ENCODE data around the gene DCAKD.

DCAKD gene, protein sequence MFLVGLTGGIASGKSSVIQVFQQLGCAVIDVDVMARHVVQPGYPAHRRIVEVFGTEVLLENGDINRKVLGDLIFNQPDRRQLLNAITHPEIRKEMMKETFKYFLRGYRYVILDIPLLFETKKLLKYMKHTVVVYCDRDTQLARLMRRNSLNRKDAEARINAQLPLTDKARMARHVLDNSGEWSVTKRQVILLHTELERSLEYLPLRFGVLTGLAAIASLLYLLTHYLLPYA

DNA sequence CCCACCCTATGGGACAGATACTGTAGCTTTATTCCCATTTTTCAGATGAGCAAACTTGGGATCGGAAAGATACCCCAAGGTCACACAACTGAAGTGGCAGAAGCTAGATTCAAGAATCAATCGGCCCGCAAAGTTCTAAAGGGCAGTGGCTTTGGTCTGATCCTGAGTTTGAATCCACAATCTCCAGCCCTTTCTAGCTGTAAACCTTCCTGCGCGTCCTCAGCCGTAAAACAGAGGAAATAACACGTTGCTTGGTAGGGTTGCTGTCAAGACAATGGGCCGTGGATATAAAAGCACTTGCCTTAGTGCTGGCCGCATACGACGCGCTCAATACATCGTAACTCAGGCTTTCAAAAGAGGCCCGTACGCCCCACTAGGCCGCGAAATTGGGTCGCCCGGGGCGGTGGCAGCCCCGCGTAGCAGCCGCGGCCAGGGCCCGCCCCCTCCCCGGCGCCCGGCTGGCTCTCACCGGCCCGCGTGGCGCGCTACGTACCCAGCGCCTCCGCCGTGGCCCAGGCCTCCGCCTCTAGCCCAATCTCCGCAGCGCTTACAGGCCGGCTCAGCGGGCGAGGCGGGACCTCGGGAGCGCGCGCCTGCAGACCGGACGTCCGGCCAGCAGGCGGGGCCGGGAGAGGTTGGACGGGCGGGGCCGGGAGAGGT lies at the start of gene DCAKD:
Gene DCAKD (minus strand): TSS at position 573 of the 660 bp plus-strand sequence. CDS start 16,747 bp downstream, outside the sequence.
- DNase-seq = peak; percentile 89

DNA sequence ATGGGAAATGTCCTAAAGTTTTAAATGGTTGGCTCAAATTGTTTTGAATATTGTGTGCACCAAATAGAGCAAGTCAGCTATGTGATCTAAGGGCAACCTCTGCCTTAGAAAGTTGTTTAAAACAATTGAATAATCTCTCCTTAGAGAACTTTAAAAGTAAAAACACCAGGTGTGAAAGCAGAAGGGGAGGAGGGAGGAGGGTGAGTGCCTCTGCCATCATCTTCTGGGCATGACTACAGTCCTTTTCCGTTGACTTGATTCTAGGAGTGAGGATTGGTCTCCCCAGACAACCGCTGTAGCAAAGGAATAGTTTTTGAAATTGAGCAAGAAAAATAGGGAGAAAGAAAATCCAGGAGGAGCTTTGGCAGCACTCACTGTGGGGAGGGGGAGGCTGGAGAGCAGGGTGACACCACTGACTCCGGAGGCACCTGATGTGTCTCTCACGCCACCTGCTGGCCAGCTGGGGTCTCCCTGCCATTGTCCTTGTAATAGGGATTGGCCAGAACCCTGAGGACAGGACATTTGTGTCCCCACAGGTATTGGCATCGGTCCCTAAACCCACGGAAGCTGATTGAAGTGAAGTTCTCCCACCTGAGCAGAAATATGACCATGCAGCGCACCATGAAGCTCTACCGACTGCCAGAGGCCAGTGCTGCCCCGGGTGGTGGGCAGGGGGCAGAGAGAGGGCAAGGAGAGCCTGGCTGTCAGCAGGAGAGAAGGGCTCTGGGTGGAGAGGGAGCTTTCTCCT lies 47.6 kb upstream of the DCAKD start:
- DNase-seq = peak; percentile 46

DNA sequence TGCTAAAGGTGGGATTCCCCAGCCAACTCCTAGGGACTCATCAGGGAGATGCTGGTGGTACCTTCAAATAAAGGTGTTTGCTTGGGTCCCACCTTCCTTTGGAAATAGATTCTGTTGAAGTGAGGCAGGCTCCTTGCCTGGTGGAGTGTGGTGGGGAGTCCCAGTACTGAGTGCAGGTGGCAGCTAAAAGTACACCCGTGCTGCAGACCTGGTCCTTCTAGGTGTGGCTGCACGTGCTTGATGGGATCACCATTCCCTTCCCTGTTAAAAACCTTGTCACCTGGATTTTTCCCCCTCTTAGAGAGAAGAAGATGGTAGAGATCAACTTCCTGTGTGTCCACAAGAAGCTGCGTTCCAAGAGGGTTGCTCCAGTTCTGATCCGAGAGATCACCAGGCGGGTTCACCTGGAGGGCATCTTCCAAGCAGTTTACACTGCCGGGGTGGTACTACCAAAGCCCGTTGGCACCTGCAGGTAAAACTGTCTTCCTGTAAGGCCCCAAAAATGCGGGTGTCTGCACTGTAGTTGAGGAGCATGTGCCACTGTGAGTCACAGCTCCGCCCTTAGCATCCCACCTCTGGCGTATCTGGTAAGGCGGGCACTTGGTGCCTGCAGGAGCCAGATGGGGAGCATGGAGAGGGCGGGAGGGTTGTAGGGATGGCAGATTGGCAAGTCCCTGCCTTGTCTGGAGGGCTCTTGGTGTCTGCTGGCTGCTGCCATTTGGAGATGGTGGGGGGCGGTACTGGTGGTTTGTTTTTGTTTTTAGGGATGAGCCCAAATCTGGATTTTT lies 46.8 kb upstream of the DCAKD start:
- DNase-seq = no peak

DNA sequence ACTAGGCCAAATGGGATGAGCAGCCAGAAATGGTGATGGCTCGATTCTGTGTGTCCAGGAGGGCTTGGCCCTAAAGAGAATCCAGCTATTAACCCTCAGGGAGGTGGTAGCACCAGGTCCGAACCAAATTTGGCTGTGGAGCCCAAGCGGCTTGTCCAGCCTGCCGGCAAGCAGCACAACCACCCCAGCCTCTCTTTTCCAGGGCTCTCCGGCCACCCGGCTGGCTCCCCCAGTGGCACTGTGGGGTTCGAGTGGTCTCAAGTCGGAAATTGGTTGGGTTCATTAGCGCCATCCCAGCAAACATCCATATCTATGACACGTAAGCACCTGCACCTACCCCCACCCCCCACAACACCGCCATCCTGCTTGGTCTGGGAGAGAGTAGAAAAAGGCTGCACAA lies 45.5 kb upstream of the DCAKD start:
- DNase-seq = no peak

DNA sequence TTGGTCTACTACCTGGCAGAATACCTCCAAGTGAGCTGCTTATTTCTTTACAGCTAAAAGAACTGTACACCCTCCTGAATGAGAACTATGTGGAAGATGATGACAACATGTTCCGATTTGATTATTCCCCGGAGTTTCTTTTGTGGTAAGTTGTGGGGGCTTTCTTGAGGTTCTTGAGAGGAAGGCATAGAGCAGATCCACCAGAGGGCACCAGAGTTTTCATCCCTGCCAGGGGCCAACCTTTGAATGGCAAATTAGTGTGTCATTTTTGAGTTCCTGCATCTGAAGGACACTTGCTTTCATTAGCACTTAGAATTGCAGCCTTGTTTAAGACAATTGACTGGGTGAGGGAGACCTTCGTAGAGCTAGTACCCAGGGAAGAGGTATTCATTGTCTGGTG lies 44.7 kb upstream of the DCAKD start:
- DNase-seq = no peak

DNA sequence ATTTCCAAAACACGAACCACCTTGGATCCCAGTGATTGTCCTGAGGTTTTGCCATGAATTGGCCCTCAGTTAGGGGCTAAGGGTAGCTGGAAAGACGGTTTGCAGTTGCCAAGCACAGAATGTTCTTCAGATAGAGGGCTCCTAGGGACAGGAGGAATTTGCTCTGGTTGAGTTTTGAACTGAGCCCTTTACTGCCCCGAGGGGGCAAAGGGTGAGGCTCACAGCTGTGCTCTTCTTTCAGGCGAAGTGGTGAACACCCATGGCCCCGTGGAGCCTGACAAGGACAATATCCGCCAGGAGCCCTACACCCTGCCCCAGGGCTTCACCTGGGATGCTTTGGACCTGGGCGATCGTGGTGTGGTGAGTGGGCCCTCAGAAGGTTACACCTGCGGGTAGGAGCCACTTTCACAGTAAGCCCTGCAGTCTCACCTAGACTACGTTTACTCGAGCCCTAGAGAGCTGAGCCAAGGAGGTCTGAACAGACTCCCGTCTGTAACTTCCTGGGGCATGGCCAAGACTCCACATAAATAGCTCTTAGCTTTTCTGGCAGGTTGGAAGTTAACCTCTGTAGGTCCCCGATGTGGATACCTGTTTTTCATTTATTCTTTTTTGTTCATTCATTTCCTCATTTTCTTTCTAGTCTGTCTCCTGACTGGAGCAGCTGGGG lies 42.1 kb upstream of the DCAKD start:
- DNase-seq = no peak

DNA sequence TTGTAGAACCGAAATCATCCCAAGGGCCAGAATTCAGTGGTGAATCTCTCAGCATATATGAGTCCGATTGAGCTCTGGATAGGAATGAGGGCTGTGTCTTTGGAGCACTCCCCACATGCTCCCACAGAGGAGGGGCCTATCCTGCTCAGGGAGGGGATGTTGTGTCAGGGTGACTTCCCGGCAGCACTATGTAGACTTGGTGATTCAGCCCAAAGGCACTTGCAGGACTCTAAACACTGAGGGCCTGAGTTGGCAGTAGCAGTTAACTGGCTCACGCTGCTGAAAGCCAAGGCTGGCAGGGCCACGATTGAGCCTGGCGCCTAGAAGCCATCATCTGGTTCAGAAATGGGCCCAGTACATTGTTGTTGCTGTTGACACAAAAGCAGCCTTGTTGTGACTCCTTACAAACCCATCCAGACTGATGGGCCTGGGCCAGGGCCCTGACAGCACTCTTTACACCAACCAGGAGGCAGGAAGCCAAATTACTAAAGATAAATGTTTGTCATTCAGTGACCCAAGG lies 41.5 kb upstream of the DCAKD start:
- DNase-seq = no peak

DNA sequence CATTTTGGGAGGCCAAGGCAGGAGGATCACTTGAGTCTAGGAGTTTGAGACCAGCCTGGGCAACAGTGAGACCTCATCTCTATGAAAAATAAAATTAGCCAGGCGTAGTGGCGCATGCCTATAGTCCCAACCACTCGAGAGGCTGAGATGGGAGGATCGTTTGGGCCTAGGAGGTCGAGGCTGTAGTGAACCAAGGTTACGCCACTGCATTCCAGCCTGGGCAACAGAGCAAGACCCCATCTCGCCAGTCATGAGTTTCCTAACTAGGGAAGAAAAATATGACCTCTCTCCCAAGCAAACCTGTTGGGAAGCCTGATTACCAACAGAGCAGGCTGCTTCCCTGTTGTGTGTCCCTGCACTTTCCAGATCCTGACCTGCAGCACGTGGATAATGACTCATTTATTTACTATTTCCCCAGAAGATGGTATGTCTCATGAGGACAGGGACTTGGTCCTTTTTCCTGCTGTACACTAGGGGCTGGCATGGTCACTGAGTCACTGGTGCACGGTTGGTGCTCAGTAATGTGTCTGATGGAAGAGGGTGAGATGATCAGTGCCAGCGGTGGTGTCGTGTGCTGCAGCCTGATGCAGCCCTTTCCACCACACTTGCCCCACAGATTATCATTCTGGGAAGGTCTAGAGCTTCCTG lies 40.5 kb upstream of the DCAKD start:
- DNase-seq = no peak

DNA sequence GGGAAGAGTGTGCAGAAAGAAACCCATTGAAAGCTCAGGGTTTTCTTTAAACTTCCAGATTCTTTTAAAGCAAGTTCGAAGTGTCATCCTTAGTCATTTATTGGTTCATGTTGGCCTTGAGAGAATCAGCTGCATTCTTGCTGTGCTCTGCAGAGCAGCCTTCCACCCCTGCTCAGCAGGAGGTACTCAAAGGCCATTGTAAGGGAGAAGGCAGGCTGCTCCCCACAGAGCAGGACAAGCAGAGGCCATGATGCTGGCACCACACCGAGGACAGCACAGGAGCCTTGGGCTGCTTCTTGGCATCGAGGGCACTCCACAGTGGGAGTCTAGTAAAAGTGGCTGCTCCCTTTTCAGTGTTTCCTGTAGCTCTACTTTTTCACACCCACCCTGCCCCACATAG lies 39.3 kb upstream of the DCAKD start:
- no peak for DNase-seq

DNA sequence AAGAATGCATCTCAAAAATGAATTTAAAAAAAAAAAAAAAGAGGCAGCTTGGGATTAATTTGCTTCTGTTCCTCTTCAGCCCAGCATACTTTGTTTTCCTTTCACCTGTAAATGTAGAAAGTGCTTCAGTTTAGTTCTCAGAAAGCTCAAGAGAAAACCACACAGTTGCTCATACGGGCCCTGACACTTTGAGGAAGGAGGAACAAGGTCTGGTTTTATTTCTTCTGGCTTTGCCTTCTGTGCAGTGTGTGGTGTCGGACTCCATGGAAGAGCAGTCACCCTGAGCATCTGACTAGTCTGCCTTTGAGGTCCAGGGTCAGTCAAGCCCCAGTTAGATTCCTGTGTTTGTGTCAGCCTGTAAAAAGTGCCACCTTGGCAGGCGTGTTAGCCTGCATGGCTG lies 37.3 kb upstream of the DCAKD start:
- no peak for DNase-seq

DNA sequence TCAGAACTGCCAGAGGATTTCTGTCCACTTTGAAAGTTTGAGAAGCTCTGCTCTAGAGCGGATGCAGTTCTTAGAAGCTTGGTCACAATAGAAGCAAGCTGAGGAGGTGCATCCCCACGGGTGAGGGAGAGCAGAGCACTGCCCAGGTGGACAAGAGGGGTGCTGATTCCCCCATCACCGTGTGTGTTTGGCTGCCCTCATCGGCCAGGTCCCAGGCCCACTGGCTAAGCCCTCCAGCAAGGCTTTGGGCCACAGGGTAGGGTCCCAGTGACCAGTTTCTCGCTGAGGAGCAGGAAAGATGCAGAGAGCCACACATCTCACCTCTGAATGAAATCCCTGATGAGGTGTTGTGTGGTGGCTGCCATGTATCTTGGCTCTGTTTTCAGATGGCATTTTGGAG lies 36.5 kb upstream of the DCAKD start:
- no peak for DNase-seq

DNA sequence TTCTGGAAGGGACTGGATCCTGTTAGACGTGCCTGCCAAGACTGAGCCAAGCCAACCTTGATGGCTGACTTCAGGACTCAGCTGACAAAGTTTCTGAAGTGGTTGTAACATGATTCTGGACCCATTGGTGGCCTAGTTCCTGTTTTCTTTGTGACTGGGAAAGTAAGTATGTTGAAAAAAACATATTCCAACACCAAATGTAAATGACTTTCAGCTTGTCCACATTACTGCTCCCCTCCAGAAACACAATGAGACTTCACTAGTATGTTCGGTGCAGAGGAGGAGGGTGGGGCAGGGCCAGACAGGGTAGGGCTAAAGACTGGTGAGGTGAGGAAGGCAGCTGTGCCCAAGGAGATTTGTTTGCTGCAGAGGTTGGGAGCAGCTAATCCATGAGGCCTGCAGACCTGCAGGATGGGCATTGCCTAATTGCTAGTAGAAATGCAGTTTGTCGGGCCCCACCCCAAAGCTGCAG lies 36.1 kb upstream of the DCAKD start:
- no peak for DNase-seq

DNA sequence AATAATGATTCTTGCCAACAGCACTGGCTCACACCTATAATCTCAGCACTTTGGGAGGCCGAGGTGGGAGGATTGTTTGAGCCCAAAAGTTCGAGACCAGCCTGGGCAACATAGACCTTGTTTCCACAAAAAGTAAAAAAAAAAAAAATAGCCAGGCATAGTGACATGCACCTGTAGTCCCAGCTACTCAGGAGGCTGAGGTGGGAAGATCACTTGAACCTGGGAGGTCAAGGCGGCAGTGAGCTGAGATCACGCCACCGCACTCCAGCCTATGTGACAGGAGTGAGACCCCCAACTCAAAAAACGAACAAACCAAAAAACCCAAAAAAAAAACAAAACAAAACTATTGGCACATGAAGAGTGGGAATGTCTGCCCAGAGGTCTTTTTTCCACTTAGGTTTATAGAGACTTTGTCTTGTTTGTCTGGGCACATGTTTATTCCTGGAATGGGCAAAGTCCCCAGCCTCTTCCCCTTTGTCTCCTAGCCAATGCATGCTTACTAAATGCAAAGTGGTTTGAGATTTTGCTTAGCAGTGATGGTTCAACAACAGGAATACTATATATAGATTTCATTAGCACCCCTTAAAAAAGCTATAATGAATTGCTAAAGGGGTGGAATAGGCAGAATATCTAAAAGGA lies 35.6 kb upstream of the DCAKD start:
- no peak for DNase-seq

DNA sequence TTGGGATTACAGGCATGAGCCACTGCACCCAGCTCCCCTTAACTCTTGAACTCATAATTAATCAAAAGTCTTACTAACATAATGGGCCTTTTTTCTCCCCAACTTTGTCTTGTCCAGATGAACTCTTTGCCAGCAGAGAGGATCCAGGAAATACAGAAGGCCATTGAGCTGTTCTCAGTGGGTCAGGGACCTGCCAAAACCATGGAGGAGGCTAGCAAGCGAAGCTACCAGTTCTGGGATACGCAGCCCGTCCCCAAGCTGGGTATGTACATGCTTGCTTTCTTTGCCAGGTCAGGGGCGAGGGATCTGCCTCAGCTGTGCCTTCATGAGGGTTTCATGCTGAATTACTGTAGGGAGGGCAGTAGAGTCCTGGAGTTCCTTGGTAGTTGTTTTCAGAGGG lies 35.0 kb upstream of the DCAKD start:
- DNase-seq = no peak

DNA sequence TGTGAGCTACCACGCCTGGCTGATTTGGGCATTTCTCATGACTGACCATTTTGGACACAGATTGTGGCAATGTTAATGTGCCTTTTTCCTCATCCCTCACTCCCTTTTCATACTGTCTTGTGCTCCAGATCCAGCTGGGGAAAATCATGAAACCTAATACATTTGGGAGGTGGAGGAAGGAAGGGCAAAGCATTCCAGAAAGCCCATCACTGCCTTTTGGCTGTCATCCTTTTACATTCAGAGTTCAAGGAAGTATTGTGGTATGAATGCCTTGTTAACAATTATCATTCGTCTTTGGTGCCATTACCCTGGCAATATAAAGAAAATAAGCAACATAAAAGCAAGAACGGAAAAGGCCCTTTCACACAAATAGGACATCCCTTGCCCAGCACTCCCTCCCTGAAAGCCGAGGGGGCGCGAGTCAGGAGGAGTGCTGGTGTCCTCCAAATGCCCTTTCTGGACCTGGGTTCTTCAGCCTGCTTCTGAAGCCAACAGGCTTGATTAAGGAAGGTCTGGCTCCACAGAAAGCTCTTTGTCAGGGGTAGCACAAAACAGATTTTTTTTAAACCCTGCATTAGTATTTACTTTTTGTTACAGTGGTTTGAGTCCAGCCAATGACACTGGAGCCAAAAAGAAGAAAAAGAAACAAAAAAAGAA lies 29.7 kb upstream of the DCAKD start:
- DNase-seq = no peak

DNA sequence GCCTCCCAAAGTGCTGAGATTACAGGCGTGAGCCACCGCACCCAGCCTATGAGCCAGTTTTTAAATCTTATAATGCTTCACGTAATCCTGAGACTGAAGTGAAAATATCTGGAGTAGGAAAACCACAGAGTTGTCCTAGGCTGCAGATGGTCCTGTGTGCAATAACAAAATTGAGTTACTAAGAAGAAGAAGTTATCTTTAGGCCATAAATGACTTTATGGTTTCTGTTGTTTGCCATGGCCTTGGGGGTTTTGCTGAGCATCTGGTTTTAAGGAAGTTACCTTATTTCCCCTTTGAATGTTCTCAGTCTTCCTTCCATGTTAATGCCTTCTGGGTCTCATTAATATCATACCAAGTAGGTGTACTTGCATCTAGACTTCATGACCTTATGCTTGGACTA lies 26.2 kb upstream of the DCAKD start:
- no peak for DNase-seq

DNA sequence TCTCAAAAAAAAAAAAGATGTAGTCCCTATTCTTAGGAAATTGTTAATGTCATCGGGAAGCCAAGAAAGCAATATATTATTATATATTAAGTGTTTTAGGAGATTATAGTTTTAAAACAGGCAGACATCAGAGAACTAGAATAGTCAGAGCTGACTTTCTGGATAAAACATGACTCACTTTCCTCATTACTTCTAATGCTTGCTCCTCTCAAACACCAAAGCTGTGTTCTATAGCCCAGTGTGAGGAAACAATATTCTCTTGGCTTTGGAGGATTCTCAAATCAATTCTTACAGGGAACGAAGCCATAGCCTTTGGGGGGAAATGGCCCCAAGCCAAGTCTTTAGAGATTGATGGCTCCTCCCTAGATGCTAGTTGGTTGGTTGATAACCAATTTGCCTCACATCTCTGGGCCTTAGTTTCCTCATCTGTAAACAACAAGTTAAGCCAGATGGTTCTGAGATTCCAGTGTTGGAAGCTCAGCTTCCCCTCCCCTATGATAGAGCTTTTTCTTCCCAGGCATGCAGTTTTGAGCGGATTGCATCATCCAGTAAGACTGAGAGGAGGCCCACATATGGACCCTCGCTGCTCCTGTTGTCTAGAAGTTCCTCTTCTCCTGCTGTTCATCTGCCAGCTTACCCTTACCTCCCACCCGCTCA lies 22.1 kb upstream of the DCAKD start:
- DNase-seq = no peak

DNA sequence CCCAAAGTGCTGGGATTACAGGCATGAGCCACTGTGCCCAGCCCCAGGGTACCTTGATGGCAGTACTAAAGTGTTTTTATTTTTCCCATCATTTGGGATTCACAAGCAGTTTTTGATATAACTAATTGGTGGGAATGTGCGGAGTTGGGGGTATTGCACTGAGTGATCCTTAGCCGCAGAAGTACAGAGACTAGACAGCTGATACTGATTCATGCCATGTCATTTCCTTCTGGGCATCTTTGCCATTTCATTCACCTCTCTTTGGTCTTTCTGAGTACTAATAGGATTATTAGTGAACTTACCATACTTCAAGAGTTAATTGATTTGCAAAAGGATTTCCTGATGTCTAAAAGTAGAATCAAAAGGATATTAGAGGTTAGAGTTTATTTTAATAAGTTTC lies 19.4 kb upstream of the DCAKD start:
- no peak for DNase-seq

DNA sequence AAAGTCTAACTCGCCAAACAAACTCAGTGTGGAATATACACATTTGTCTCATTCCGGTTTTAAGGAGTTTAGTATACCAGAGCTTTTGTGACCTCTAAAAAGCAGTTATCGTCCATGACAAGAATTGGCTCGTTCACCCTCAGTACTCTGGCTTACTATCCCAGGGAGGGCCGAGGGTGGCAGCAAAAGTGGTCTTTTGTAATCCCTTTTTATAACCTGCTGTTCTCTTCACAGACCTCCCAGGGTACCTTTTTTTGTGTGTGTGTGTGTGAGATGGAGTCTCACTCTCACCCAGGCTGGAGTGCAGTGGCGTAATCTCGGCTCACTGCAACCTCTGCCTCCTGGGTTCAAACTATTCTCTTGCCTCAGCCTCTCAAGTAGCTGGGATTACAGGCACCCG lies 18.6 kb upstream of the DCAKD start:
- no peak for DNase-seq

DNA sequence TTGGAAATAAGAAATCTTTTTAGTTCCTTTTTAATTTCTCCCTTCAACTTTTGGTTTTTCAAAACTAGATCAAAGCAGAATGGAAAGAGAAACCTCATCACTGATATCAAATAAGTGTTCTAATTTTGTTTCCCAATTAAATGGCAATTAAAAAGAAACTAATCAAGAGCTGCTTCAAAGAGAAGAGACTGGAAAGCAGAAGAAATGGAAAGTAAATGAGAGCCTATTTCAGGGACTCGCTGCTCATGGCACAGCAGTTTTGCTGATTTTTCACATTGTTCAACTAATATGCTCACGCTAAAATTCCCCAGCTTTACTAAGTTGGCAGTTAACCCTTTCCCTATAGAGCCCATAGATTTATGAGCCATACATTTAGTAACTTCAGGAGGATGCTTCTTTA lies 16.2 kb upstream of the DCAKD start:
- no peak for DNase-seq
